Chondrocyte (in vitro differentiated cells): Measurements from ENCODE around the gene GAS7. TPM values are rescaled to one million over a fixed set of nuclear protein-coding genes. Genes with fewer than 3 reads are reported as not detected.
"Not testable (repeated sequence)": the region's sequence is repeated elsewhere in the genome, so short reads cannot be mapped to it uniquely, and the experiment has no call there.

Experiments used
- DNase-seq: peaks from one replicate; pipeline ENCODE4 v3.0.0; 2021; ENCODE audit warnings: mixed read lengths, low spot score
- H3K27ac Mint-ChIP-seq: one replicate; pipeline ENCODE4 v1.8.0; 2021; ENCODE audit warnings: mild to moderate bottlenecking, moderate library complexity, mixed read lengths; ENCODE audit not compliant: unreplicated experiment
- H3K27me3 Mint-ChIP-seq: 2 replicates; pipeline ENCODE4 v1.8.0; 2021; ENCODE audit warnings: low read depth, mixed read lengths
- H3K36me3 Mint-ChIP-seq: 2 replicates; pipeline ENCODE4 v1.8.0; 2021; ENCODE audit warnings: low read depth, mixed read lengths
- H3K4me1 Mint-ChIP-seq: 2 replicates; pipeline ENCODE4 v1.8.0; 2021; ENCODE audit warnings: low read depth, mild to moderate bottlenecking, mixed read lengths
- H3K4me3 Mint-ChIP-seq: one replicate; pipeline ENCODE4 v1.8.0; 2021; ENCODE audit warnings: mild to moderate bottlenecking, moderate library complexity, mixed read lengths; ENCODE audit not compliant: unreplicated experiment
- H3K9me3 Mint-ChIP-seq: 2 replicates; pipeline ENCODE4 v1.8.0; 2021; ENCODE audit warnings: low read depth, mixed read lengths
- total RNA-seq: library from RNA; stranded (reverse); gene quantifications from 3 replicates; pipeline ENCODE4 v1.2.1, GENCODE V29; 2021
- TF ChIP-seq, protein P1 (sequence below): fragments of 200-600 bp; sonication (generic); IDR thresholded peaks from 2 replicates; pipeline ENCODE4 v1.5.0; 2021; ENCODE audit warnings: antibody characterized with exemption, mild to moderate bottlenecking, moderate library complexity

Gene GAS7
- total RNA-seq, 1 donor from 2014 or later, result 6.9 TPM

DNA sequence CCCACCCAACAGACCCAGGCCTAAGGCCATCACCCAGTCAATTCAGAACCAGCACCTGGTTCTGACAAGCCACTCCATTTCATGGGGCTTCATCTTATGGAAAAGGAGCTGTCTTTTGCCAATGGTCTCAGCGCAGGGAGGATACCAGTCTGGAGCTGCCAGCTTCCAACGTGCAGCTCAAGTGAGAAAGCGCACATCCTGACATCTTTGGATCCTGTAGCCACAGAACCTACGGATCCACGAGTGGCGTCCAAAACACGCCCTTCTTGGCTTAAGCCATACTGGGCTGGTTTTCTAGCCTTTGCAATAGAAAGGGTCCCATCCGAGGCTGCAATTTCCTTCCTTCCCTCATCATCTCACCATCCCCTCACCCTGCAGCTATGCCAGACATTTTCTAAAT, 101.8 kb downstream of the GAS7 start:
- no peak overlapping the region for H3K4me3 Mint-ChIP-seq
- TF ChIP-seq, protein P1, sequence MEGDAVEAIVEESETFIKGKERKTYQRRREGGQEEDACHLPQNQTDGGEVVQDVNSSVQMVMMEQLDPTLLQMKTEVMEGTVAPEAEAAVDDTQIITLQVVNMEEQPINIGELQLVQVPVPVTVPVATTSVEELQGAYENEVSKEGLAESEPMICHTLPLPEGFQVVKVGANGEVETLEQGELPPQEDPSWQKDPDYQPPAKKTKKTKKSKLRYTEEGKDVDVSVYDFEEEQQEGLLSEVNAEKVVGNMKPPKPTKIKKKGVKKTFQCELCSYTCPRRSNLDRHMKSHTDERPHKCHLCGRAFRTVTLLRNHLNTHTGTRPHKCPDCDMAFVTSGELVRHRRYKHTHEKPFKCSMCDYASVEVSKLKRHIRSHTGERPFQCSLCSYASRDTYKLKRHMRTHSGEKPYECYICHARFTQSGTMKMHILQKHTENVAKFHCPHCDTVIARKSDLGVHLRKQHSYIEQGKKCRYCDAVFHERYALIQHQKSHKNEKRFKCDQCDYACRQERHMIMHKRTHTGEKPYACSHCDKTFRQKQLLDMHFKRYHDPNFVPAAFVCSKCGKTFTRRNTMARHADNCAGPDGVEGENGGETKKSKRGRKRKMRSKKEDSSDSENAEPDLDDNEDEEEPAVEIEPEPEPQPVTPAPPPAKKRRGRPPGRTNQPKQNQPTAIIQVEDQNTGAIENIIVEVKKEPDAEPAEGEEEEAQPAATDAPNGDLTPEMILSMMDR, result no peak
- H3K36me3 Mint-ChIP-seq, result peaks cover 6% of the 10 kb centered on the region
- H3K9me3 Mint-ChIP-seq, result peaks cover 8% of the 10 kb centered on the region
- no peak for DNase-seq
- no peaks in the 10 kb centered on the region for H3K27me3 Mint-ChIP-seq
- no peak overlapping the region for H3K27ac Mint-ChIP-seq
- peaks cover 15% of the 10 kb centered on the region for H3K4me1 Mint-ChIP-seq

DNA sequence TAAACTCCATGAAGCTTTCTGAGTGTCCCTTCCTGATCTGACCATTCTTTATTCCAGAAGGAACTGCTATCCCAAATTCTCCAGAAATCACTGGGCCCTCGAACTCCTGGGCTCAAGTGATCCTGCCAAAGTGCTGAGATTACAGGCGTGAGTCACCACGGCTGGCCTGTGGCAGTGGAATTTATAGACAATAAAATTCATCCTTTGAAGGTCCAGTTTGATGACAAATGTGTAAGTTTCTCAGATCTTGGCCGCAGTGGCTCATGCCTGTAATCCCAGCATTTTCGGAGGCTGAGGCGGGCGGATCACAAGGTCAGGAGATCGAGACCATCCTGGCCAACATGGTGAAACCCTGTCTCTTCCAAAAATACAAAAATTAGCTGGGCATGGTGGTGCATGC, 103.1 kb downstream of the GAS7 start:
- H3K36me3 Mint-ChIP-seq, H3K27ac Mint-ChIP-seq, H3K4me3 Mint-ChIP-seq, H3K27me3 Mint-ChIP-seq, DNase-seq, H3K9me3 Mint-ChIP-seq: not testable (repeated sequence)
- H3K4me1 Mint-ChIP-seq, result peaks cover 18% of the 10 kb centered on the region

DNA sequence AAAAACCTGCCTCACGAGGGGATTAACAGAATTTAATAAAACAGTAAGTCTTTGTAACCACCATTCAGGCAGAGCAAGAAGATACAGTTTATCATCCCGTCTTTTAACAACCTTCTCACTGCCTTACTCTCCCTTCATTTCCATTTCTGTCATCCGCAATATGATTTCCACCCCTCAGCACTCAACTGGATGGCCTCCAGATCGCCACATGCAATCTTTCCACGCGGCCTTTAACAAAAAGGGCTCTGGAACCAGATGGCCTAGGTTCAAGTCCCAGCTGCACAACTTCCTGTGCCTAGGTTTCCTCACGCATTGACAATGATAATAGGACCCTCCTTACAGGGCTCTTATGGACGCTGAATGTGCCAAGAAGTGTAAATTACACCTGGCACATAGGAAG, 103.6 kb downstream of the GAS7 start:
- DNase-seq, result no peak
- H3K4me1 Mint-ChIP-seq, result peaks cover 18% of the 10 kb centered on the region
- peaks cover 6% of the 10 kb centered on the region for H3K36me3 Mint-ChIP-seq
- no peaks in the 10 kb centered on the region for H3K27me3 Mint-ChIP-seq
- H3K4me3 Mint-ChIP-seq, result no peak overlapping the region
- TF ChIP-seq, protein P1, result no peak
- no peak overlapping the region for H3K27ac Mint-ChIP-seq
- peaks cover 8% of the 10 kb centered on the region for H3K9me3 Mint-ChIP-seq

DNA sequence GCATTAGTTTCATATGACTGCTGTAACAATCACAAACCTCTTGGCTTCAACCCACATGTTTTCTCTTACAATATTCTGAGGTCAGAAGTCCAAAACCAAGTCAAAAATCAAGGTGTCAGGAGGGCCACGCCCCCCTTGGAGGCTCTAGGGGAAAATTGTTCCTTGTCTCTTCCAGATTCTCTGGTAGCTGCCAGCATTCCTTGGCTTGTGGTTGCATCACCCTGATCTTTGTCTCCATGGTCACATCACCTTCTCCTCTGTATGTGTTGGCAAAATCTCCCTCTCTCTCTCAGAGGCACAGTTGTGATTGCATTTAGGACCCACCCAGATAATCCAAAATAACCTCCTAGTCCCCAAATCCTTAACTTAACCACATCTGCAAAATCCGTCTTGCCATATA, 105.8 kb downstream of the GAS7 start:
- Mint-ChIP-seq H3K4me3 (no peak overlapping the region), H3K27ac (no peak overlapping the region), H3K36me3 (peaks cover 6% of the 10 kb centered on the region), H3K27me3 (no peaks in the 10 kb centered on the region), H3K9me3 (peaks cover 8% of the 10 kb centered on the region), H3K4me1 (peaks cover 20% of the 10 kb centered on the region)
- no peak for DNase-seq
- TF ChIP-seq, protein P1, result no peak

DNA sequence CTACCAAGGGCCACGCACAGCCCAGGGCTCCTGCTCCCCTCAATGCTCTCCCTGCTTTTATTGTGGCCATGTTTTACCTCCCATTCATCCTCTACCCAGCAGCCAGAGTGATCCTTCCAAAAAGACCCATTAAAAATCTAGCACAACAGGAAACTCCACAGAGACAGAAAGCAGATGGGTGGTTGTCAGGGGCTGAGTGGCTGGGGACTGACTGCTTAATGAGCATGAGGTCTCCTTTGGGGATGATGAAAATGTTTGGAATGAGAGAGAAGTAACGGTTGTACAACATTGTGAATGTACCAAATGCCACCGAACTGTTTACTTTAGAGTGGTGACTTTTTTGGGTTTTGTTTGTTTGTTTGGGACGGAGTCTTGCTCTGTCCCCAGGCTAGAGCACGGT, 107.4 kb downstream of the GAS7 start:
- Mint-ChIP-seq H3K27ac (no peak overlapping the region), H3K36me3 (peaks cover 6% of the 10 kb centered on the region), H3K4me3 (no peak overlapping the region), H3K4me1 (peaks cover 30% of the 10 kb centered on the region), H3K27me3 (no peaks in the 10 kb centered on the region), H3K9me3 (peaks cover 8% of the 10 kb centered on the region)
- TF ChIP-seq, protein P1, result no peak
- DNase-seq, result no peak

DNA sequence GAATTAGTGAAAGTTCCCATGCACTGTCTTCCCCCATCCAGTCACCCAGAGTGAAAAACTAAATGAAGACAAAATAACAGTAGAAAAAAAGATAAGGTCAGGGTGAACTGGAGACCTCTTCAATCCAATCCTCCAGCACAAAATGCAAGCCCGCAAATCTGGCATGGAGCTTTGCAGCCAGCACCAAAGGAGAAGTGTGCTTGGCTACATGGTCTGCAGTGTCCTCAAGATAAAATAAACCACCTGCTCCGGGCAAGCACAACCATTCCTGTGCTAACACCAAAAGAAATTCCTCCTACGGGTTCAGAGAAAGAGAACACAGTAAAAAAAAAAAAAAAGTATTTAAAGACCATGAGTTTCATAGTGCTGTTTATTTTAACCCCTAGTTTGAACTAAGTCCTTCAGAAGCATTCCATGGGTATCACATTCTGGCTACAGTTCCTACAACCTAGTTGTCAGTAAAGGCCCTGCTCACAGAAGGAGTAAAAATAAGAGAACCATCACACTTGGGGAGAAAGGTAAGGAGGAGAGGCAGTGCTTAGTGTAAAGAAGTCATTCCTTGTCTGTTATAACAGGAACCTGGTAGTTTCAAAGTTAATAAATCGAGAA, 109.1 kb downstream of the GAS7 start:
- no peak for DNase-seq
- H3K27me3 Mint-ChIP-seq, result no peaks in the 10 kb centered on the region
- H3K27ac Mint-ChIP-seq, result no peak overlapping the region
- H3K9me3 Mint-ChIP-seq, result peaks cover 8% of the 10 kb centered on the region
- TF ChIP-seq, protein P1, result no peak
- H3K36me3 Mint-ChIP-seq, result peaks cover 6% of the 10 kb centered on the region
- H3K4me3 Mint-ChIP-seq, result no peak overlapping the region
- peaks cover 31% of the 10 kb centered on the region for H3K4me1 Mint-ChIP-seq
